GM12878 (cell line): ENCODE measurements around the gene C10orf67.

Source experiments
- SIN3A ChIP-seq: IDR thresholded peaks from 2 replicates; pipeline ENCODE4 v1.6.1; 2012; ENCODE audit warnings: low read depth, low read length, improper control_type of control experiment
- SPI1 ChIP-seq: IDR thresholded peaks from 2 replicates; pipeline ENCODE4 v1.6.1; 2011; ENCODE audit warnings: low read depth, mild to moderate bottlenecking, low read length, moderate library complexity, borderline replicate concordance; ENCODE audit not compliant: insufficient read depth
- TCF12 ChIP-seq: IDR thresholded peaks from 2 replicates; pipeline ENCODE4 v1.6.1; 2011; ENCODE audit warnings: low read depth, mild to moderate bottlenecking, low read length
- TCF7 ChIP-seq: IDR thresholded peaks from 2 replicates; pipeline ENCODE4 v1.6.1; 2014; ENCODE audit warnings: antibody characterized with exemption, borderline replicate concordance
- ZNF24 ChIP-seq: fragments of 450-650 bp; IDR thresholded peaks from 2 replicates; pipeline ENCODE4 v1.6.1; 2017; ENCODE audit warnings: antibody characterized with exemption, mild to moderate bottlenecking
- TF ChIP-seq, protein P1 (sequence below): IDR thresholded peaks from 2 replicates; pipeline ENCODE4 v1.6.1; 2012; ENCODE audit warnings: low read depth, low read length, improper control_type of control experiment
- TF ChIP-seq, protein P2 (sequence below): IDR thresholded peaks from 2 replicates; pipeline ENCODE4 v1.6.1; 2011; ENCODE audit warnings: low read depth, mild to moderate bottlenecking, low read length, moderate library complexity, borderline replicate concordance; ENCODE audit errors: extremely low read depth

DNA sequence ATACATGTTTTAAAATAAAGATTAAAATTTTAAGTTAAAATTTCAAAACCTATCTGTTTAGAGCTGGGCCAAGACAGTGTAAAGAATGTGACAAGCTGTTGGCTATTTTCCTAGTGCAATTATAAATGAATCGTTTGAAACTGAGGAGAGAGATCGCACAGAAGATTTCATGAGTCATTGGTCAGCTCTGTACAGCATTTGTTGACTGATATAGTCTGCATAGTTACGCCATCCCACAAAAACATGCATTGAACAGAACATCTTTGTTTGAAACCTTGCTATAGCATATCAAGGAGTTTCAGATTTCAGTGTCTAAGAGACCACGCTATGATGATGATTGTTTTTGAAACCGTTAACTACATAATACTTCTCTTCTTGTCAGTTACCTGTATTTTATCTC, 1.3 kb upstream of the C10orf67 start:
- TF ChIP-seq, protein P1, sequence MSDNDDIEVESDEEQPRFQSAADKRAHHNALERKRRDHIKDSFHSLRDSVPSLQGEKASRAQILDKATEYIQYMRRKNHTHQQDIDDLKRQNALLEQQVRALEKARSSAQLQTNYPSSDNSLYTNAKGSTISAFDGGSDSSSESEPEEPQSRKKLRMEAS, result no peak
- TF ChIP-seq SIN3A, result no peak
- TF ChIP-seq SPI1, result no peak
- TF ChIP-seq, protein P2, sequence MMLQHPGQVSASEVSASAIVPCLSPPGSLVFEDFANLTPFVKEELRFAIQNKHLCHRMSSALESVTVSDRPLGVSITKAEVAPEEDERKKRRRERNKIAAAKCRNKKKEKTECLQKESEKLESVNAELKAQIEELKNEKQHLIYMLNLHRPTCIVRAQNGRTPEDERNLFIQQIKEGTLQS, result no peak
- no peak for TF ChIP-seq ZNF24
- no peak for TF ChIP-seq TCF7
- no peak for TF ChIP-seq TCF12
